HG02610 (cell line): ENCODE measurements around the gene KIAA0825.

ENCODE experiments used
- ATAC-seq: cut with Tn5 transposase; IDR thresholded peaks from one replicate; pipeline ENCODE4 v1.9.1; 2021; ENCODE audit warnings: mild to moderate bottlenecking, moderate library complexity; ENCODE audit not compliant: unreplicated experiment

KIAA0825 gene

GRCh38 chr5:94316916-94317838 is 301.2 kb downstream of the KIAA0825 start:
- no peak for ATAC-seq

DNA sequence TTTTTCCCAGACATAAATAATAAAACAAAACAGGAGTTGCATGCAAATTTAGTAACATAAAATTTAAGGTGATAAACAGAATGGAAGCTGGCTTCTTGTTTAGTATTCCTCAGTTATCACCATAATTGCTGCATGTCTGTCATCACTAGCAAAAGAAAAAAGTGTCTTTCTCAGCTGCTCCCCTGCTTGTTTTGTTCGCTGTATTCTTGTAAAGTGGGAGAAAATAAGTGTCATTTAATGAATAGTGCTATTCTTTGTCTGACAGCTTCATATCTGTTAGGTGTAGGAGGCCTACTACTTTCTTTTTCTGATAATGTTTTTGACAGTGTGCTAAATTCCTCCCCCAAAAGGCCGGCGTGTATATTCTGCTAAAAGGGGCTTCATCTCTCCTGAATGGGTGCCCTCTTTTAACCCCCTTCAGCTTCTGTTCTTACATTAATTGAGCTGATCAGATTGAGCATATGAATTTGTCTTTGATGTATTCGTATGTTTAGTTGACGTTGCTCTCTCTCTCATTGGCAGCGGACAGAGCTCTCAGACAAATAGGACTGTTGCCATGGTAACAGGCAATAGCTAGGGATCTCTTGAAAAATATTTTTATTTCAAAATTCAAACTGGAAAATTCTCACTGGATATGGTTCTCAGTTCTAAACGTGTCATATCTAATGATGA is 303.8 kb downstream of the KIAA0825 start:
- no peak for ATAC-seq

- no peak for ATAC-seq
These were observed 304.7 kb downstream of the KIAA0825 start for GRCh38 chr5:94313696-94314095.

DNA sequence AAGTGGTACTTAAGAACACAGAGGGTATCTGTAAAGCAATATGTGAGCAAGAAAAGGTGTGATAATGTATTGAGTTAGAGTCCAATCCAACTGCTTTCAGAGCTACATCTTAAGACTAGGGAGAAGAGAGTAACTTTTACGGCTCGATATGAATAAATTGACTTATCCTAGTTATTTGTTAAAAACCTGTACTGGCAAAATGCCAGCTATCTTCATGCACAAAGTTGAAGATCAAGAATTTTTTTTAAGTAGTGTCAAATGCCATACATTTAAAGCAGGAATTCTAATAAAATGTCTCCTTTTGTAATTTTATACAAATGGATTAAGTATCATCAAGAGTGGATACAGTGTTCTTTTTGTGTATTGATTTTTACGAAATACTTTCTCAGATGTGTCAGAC is 305.2 kb downstream of the KIAA0825 start:
- ATAC-seq, result no peak

GRCh38 chr5:94312298-94312697 is 306.1 kb downstream of the KIAA0825 start:
- ATAC-seq, result no peak

- no peak for ATAC-seq
These were observed 307.6 kb downstream of the KIAA0825 start for GRCh38 chr5:94310833-94311232.

DNA sequence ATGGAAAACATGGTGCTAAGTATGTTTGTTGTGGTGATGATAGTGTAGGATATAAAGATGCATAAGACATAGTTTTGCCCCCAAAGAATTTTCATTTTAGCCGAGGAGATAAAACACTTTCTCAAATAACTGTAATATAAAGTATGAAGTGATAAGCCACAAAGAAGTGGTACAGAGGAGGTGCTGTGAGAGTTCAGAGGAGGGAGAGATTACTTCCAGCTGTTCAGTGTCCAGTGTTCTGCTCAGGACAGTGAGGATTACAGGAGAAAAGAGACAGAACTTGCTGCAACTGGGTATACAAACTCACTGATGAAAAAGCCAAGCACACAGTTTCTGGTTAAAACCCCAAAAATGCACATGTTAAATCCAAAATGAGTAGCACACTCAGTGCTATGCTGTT is 309.3 kb downstream of the KIAA0825 start:
- no peak for ATAC-seq

DNA sequence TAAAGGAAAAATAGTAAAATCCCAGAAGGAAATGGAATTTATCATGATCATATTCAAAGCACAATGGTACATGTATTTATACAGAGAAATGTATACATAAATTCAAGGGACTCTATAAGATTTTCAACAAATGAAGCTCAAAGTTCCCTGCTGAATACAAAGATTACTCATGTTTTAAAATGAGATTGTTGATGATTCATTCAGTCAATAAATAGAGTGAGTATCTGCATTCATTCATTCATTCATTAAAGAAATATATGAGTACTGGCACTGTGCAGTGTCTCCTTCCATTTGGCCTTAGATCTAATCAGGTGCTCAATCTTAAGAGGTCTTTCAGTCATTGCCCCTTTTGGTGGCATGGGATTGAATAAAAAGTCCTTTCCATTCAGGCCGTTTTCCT is 310.0 kb downstream of the KIAA0825 start:
- no peak for ATAC-seq

DNA sequence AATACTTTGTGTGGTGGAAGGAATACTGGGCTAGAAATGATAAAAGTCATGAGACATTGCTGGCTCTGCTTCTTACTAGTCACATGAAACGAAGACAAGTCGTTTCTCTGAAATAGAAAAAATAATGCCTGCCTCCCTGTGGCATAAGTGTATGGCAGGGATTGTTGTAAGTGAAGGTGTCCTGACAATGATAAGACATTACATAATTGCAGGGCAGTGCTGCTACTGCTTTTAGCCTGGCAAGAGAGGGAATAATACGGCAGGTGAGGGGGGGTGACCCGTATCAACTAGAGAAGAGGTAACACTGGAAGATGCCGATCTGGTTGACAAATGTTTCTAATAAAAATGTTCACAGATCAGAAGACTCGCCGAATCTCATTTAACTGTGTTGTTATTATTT is 314.3 kb downstream of the KIAA0825 start:
- no peak for ATAC-seq

DNA sequence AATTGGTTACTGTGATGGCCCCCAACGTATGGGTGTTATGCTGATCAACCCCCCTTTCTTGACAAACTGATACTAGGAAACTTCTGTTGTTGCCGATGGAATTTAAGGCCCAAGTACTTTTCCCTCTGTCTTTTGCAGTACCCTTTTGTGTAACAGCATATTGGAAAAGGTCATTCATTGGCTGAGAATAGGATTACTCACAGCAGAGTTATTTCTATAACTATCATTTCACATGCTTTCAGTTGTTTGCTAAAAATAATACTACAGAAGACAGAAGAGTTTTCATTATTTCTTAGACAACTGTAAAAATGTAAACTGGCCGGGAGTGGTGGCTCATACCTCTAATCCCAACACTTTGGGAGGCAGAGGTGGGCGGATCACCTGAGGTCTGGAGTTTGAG is 329.5 kb downstream of the KIAA0825 start:
- ATAC-seq, result no peak

- no peak for ATAC-seq
These were observed 332.4 kb downstream of the KIAA0825 start for GRCh38 chr5:94285984-94286383.

DNA sequence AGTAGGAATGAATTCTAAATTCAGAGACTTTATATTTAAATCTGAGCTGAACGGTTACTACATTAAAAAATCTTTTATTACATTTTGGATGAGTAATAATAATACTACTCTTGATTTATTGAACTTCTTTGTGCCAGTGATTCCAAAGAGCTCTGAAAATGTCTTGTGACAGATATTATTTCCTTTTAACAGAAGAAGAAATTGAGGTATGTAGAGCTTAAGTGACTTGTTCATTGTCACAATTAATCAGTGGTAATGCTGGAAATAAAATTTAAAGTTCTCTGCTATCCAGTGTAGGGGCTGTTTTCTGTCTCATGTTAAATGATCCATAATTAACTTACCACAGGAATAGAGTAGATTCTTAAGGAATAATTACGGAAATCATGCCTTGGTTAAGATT is 335.3 kb downstream of the KIAA0825 start:
- ATAC-seq, result no peak

- ATAC-seq, result no peak
These were observed 337.1 kb downstream of the KIAA0825 start for GRCh38 chr5:94281236-94281801.

DNA sequence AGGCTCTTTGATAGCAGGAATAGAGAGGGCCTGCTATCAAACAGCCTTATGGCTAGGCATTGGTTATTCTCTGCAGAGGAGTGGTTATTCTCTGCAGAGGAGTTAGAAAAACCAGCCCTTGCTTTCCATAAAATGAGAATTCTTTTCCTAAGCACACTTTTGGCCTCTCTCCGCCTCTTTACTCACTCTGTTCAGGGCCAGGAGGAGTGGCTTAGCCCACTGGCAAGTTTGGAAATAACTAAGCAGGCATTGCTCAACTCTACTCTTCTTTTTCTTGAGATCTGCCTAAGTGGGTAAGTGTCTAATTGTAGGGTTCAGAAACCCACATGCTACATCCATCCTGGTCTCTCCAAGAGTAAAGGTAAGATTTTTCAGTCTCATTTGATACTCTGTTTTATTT is 341.7 kb downstream of the KIAA0825 start:
- ATAC-seq, result no peak

DNA sequence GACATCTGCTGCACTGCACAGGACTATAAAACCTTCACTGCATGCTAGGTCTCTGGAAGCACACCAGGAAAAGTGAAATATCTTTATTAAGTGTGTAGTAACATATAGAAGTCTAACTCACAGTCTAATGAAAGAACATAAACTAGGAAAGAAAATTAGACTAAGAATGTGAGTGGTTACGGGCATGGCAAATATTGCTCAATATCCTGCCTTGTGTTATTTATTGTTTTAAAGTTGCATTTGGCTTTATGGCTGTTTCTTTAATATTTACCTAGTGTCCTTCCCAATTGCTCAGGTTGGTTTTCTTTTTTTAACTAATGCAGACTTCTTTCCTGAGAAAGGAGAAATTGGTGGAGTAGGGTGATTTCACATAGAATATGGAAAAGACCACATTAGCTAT is 342.4 kb downstream of the KIAA0825 start:
- ATAC-seq, result no peak

GRCh38 chr5:94274707-94275106 is 343.7 kb downstream of the KIAA0825 start:
- ATAC-seq, result no peak

DNA sequence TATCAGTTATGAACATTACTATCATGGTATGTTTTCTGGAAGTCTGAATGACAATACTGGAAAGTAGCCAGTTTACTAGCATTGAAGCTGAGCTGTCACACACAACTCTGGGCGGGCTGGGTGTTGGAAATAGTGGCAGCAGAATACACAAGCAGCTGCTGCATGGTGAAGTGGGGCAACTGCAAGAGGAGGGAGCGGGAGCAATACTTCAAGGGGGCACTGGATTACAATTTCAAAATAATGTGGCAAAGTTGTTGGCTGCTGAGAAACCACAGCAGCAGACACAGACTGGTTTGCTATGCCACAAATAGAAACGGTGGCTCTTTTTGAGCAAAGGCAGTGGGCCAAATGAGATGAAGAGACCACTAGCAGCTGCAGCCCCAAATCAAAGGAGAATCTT is 350.2 kb downstream of the KIAA0825 start:
- no peak for ATAC-seq

DNA sequence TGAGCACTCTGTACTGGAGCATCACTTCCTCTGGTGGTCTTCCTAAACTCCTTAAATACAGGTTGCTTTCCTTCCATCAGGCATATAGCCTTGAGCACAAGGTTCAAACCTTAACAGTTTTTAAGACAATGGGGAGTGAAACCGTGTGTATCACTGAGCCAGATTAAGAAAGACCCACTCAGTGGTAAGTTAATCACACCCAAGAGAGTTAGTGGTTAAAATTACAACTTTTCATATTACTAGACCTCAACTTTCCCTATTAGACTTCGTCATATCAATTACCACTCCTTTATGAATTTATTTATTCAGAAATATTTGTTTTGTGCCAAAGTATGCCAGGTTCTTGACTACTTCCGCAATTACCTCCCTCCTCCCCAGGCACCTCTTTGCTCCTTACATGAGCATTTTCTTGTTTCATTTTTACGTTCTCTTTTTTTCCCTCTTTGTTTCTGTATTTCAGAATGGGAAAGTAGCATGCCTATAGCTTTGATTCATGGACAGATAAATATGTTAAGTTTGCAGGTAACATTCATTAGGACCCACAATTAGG is 351.0 kb downstream of the KIAA0825 start:
- no peak for ATAC-seq

GRCh38 chr5:94266170-94266569 is 352.2 kb downstream of the KIAA0825 start:
- no peak for ATAC-seq

GRCh38 chr5:94263068-94263467 is 355.3 kb downstream of the KIAA0825 start:
- ATAC-seq, result peak; percentile 85

DNA sequence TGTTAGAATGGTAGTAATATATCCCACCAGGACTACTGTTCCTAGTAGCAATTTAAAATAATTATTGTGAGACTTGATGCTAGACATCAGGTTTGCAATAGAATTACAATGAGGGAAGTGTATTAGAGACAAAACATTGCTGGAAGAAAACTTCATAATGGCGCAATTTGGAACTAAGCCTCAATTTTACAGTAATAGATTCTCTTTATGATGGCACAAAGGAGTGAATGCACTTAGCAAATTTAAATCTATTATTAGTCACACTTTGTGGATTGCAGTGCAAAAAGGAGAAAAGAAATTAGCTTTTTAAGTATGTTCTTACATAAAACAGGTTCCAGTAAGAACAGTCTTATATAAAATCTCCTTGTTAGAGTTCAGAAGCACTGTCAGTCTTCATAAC is 358.3 kb downstream of the KIAA0825 start:
- ATAC-seq, result no peak

DNA sequence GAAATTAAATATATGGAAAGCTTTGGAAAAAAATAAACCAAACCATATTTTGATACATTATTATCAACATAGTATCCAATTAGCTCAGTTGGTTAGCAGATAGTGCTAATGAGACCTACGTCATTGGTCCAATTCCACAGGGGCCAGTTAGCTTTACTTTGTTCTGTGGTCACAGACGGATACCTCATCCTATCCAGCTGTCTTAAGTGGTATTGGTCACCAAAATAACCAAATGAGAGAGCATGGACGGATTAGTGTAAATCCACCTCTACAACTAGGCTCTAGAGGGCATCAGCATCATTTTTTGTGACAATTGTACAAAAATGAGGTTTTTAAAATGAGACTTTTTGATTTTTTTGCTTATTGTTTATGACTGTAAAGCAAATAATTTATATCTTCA is 364.2 kb downstream of the KIAA0825 start:
- ATAC-seq, result no peak
